DMS153 treated with DMSO at 0.1 percent for 48 hours (cell line): ENCODE data around the gene PLXNA4.

Experiments used
- DNase-seq: peaks from one replicate; lab custom pipeline; 2025; ENCODE audit not compliant: unreplicated experiment; lab: John Stamatoyannopoulos, UW

Gene PLXNA4

GRCh38 chr7:132108563-132108962 is 467.7 kb downstream of the PLXNA4 start:
- DNase-seq = no peak

- no peak for DNase-seq
Observed at GRCh38 chr7:132106491-132106890, 469.8 kb downstream of the PLXNA4 start.

GRCh38 chr7:132105096-132105495 is 471.2 kb downstream of the PLXNA4 start:
- no peak for DNase-seq

- DNase-seq = no peak
Observed at GRCh38 chr7:132103718-132104117, 472.6 kb downstream of the PLXNA4 start.

- DNase-seq = no peak
Observed at GRCh38 chr7:132102942-132103341, 473.3 kb downstream of the PLXNA4 start.

DNA sequence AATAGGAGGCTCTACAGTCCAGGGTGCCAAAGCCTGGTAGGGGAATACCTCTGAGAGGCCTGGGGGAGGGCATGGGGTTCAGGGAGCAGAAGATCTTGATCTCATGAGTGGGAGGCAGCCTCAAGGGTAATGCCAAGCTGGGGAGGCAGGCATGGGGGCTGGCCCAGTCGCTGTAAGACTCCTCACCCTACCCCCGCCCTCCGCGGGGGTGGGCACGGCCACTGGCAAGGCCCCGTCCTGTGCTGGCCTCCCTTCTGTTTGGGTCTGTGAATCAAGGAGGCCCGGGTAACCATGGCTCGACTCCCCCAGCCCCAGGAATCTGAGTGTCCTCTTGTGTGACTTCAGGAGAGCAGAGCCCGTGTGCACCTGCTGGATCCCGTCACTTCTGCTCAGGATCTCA is 473.9 kb downstream of the PLXNA4 start:
- DNase-seq = no peak

DNA sequence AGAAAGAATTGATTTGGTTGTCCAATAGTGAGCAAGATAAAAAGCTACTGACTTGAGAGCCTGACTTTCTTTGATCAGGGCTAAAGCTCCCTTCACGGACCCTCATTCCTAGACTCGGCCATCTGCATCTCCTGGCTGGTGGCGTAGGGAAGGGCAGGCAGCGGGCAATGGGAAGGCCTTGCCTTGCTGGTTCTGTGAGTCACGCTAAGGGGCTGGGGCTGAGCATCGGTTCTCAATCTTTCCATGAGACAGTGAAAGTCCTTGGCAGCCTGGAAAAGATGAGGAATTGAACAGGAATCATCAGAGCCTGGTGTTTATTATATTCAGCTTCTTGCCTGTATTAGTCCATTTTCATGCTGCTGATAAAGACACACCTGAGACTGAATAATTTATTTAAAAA is 475.3 kb downstream of the PLXNA4 start:
- no peak for DNase-seq

GRCh38 chr7:132100483-132100882 is 475.8 kb downstream of the PLXNA4 start:
- DNase-seq = no peak

DNA sequence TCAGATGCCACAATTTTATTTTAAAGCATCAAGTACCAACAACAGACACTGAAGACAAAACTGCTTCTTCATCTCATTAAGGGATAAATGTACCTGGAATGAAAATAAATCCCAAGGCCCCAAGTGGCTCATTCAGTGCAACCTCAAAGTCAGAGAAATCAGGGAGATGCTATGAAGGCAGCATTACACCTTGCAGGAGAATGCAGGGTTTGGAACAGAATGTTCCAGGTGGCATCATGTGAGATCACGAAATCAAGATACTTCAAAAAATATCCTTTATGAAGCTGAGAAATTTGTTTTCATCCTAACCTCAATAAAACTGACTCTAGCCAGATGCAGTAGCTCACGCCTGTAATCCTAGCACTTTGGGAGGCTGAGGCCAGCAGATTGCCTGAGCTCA is 477.1 kb downstream of the PLXNA4 start:
- no peak for DNase-seq

DNA sequence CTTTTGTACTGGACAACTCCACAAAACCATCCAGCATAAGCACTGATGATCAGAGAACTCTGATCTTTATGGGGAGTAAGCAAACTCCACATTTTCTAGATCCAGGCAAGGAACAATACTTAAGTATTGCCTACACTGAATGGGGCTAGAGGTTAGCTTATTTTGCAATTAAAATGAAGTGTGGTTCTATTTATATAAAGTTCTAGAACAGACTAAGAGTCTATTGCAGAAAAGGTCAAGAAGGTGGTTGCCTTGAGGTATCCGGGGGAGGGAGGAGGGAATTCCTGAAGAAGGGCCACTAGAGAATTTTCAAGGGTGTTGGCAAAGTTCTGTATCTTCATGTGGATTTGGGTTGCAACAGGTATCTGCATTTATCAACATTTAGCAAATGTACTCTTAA is 477.9 kb downstream of the PLXNA4 start:
- no peak for DNase-seq

- DNase-seq = no peak
Observed at GRCh38 chr7:132097550-132098134, 478.6 kb downstream of the PLXNA4 start.

DNA sequence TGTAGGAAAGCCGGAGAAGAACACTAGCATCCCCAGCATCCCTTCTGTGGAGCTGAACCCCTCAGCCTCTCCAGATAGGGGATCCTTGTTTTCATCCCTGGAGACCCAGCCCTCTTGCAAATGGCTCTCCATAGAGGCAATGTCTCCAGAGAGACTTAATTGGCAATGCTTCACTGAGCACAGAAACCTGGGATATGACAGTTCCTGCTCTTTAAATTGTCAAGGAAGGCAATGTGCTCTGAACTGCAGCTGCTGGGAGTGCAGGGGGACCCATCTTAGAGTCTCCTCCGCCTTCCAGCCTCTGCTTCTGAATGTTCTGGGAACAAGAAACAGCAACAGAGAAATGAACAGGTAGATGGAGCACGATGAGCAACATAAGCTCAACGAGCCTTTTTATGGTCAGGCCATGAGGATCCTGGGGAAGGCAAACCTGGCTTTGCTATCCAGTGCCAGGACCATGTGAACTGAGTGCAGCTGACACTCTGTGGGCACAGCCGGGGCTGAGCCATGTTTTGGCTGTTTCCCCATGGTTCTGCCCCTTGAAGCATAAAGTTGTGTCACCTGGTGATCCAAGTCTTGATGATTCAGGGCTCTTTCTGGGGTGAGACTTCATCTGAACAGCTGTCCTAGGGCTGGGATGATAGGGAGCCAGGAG is 481.0 kb downstream of the PLXNA4 start:
- DNase-seq = no peak

- DNase-seq = no peak
Observed at GRCh38 chr7:132092106-132092505, 484.2 kb downstream of the PLXNA4 start.

DNA sequence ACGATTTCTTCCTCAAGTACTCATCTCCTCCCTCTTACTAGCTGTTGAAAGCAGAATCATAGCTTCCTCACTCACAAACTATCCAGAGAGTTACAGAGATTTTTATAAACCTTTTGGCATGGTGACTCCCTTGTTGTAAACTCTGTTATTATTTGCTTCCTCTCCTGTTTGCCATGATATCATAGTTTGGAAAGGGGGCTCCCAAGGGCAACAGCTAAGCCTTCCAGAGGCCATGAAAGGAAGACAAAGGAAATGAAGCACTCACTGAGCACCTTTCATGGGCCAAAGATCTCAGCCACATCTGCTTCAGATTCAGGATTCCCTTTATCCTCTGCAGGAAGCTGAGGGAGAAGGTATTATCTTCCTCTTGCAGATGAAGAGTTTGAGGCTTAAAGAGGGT is 484.6 kb downstream of the PLXNA4 start:
- DNase-seq = no peak

DNA sequence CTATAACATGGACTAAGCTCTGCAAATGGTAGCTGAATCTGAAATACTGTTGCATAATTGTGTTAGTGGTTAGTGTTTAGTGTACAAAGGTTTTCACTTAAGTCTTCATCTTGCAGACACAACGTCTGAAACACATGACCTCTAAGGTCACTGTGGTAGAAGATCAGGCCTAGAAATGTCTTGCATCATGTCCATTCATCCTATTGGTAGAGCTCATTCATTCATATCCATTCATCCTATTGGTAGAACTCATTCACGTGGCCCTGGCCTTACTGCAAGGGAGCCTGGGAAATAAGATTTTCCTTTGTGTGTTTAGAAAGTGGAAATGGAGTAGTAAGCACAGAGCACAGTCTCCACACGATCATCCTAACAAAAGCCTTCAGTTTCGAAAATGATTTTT is 485.8 kb downstream of the PLXNA4 start:
- no peak for DNase-seq

DNA sequence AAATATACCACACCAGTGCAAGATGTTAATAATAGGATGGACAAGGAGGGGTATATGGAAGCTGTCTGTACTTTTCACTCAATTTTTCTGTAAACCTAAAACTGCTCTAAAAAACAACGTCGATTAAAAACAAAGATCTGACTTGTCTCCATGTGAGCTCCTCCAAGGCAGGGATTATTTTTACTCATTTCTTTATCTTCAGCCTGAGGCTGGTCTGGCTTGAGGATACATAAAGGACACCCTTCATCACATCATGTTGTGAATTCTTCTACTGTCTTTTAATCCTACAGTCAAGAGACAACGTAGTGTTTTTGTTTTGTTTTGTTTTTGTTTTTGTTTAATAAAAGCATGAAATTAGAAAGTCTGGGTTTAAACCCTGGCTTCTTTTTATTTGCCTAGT is 486.9 kb downstream of the PLXNA4 start:
- DNase-seq = no peak

DNA sequence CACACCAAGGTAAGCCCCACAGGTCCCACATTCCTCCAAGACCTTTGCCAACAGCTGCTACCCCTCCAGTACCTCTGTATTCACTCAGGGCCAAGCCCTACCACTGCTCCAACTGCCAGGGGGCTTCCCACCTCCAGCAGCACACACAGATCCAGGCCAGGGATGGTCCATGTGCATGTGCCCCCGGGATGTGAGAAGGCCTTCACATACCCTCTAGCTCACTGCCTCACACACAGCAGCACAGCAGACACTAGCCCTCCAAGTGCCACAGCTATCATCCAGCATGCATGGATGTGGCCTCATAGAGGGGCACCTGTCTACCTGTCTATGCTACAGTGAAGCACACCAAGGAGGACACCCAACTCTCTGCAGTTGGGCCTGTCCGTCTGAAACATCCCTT is 488.8 kb downstream of the PLXNA4 start:
- no peak for DNase-seq

- no peak for DNase-seq
Observed at GRCh38 chr7:132084776-132085388, 491.4 kb downstream of the PLXNA4 start.

GRCh38 chr7:132083537-132084123 is 492.6 kb downstream of the PLXNA4 start:
- DNase-seq = no peak

DNA sequence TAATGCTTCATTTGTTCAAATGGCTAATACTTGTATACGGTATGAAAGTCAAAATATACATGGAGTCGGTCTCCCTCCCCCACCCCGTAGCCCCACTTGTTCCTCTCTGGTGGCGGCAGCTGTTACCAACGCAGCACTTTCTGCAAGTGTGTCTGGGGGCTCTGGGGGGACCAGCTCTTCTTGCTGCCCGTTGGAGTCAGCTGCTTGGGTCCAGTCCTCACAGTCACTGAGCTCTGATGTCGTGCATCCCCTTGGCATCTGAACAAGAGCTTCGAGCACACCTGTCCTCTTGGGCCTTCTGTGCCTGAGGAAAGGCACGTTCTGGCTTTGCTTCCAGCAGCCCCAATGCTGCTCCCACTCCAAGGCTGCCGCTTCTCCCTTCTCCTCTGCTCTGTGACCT is 493.1 kb downstream of the PLXNA4 start:
- no peak for DNase-seq

GRCh38 chr7:132082394-132082793 is 493.9 kb downstream of the PLXNA4 start:
- no peak for DNase-seq

- DNase-seq = no peak
Observed at GRCh38 chr7:132081686-132082085, 494.6 kb downstream of the PLXNA4 start.
